Lung (tissue), 12 donors: ENCODE data around the gene KRTAP4-2. TPM values are rescaled to one million over a fixed set of nuclear protein-coding genes. Genes with fewer than 3 reads are reported as not detected.

Source experiments
- ATAC-seq: fragments of 200-7000 bp; cut with Tn5 transposase; one replicate; pipeline ENCODE4 v1.9.1; 2020; ENCODE audit warnings: moderate number of reproducible peaks; ENCODE audit not compliant: insufficient read depth, low FRiP score
- DNase-seq, 3 donors: peaks; one replicate each; pipeline ENCODE4 v3.0.0-alpha.2; 2013 to 2017
- H3K27ac ChIP-seq, 2 donors: one replicate each; pipeline ENCODE4 v1.5.1; 2013; ENCODE audit warnings: mild to moderate bottlenecking in 2 of 2, moderate library complexity in 2 of 2, control low read depth in 1 of 2, inconsistent platforms in 1 of 2, low read depth in 1 of 2, low read length in 1 of 2
- H3K27me3 ChIP-seq, 3 donors: one replicate each; pipeline ENCODE4 v1.5.1; 2013; ENCODE audit warnings: low read length in 2 of 3; ENCODE audit not compliant: control insufficient read depth in 3 of 3, insufficient read depth in 3 of 3
- H3K36me3 ChIP-seq, 4 donors: one replicate each; pipeline ENCODE4 v1.5.1; 2013; ENCODE audit warnings: low read length in 4 of 4, mild to moderate bottlenecking in 1 of 4, moderate library complexity in 1 of 4; ENCODE audit not compliant: control insufficient read depth in 4 of 4, insufficient read depth in 4 of 4
- H3K4me1 ChIP-seq, 5 donors: one replicate each; pipeline ENCODE4 v1.5.1; 2013; ENCODE audit warnings: low read length in 5 of 5, mild to moderate bottlenecking in 2 of 5, moderate library complexity in 1 of 5; ENCODE audit not compliant: control insufficient read depth in 5 of 5, insufficient read depth in 5 of 5
- H3K4me3 ChIP-seq: one replicate; pipeline ENCODE4 v1.5.1; 2013; ENCODE audit warnings: mild to moderate bottlenecking, control low read depth, moderate library complexity
- H3K9ac ChIP-seq, 2 donors: one replicate each; pipeline ENCODE4 v1.5.1; 2013; ENCODE audit warnings: low read length in 2 of 2, control low read depth in 1 of 2; ENCODE audit not compliant: insufficient read depth in 1 of 2
- H3K9me3 ChIP-seq, 4 donors: one replicate each; pipeline ENCODE4 v1.5.1; 2013; ENCODE audit warnings: low read length in 3 of 4, mild to moderate bottlenecking in 1 of 4, moderate library complexity in 1 of 4; ENCODE audit not compliant: control insufficient read depth in 4 of 4, insufficient read depth in 3 of 4
- WGBS, 2 donors: extraction: QIAGEN DNeasy Blood & Tissue Kit; methylation state at CpG; one replicate each; pipeline ENCODE4 v1.1.7; 2013; 5-methylcytosine and 5-hydroxymethylcytosine counted together
- polyA plus RNA-seq, 2 donors: library from polyadenylated mRNA; stranded (reverse); fragments of 200-250 nt; gene quantifications; one replicate each; pipeline ENCODE4 v1.2.1, GENCODE V29; 2013
- total RNA-seq, 2 donors: library from RNA; depleted of rRNA in 1 of 2; stranded (reverse); fragments of >200 nt in 1 of 2; gene quantifications; one replicate each; pipeline ENCODE4 v1.2.1, GENCODE V29; 2014 to 2021
- TF ChIP-seq, protein P1 (sequence below): IDR thresholded peaks from 2 replicates; pipeline ENCODE4 v1.5.1; 2012; ENCODE audit warnings: mild to moderate bottlenecking; ENCODE audit errors: control extremely low read depth, extremely low read depth
- donor health status: control.
- donor health status: control.
- donor health status: Bipolar disorder and iron deficiency.
- donor health status: healthy.
- donor health status: DM: yes; HTN: yes; CAD: no.

The KRTAP4-2 gene
- total and polyA plus RNA-seq, 4 donors, result not detected

DNA sequence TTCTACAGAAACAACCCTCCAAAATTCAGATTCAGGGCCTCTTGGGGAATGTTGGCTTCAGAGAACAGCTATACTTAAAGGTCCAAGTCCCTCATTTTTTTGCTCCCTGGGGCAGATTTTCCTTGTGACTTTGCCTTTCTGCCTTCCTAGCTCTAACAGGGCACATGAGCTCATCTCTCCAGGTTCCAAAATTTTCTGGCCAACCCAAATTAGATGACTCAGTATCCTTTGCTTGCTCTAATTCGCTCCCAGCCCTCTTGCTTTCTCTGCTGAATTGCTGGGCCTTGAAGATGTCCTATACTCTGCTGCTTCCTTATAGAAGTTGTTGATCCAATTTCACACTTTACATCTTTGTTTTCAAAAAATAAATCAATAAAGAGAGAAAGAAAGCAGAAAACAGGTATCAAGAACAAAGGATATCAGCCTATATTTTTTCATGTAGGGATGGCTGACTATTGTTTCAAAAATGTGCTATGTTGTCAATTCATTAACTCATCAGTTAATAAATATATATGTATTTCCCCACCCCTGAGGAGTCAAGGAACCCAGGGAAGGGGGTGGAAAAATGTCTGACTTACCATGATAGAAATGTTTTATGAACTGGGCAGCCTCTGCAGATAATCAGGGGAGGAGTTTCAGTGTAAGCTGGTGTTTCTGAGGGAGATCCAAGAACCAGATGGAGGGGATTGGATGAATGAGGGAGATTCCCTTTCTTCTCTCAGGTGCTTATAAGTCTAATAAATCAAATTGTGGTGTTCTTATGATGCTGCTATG is 1.0 kb upstream of the KRTAP4-2 start:
- Histone ChIP-seq H3K9ac (no peak overlapping the region), H3K27me3 (no peaks in the 10 kb centered on the region), H3K27ac (no peak overlapping the region), H3K36me3 (no peaks in the 10 kb centered on the region), H3K4me3 (no peak overlapping the region), H3K4me1 (no peaks in the 10 kb centered on the region), H3K9me3 (peaks cover 0 to 3% (median 0%) of the 10 kb centered on the region in 4 donors)
- TF ChIP-seq, protein P1, sequence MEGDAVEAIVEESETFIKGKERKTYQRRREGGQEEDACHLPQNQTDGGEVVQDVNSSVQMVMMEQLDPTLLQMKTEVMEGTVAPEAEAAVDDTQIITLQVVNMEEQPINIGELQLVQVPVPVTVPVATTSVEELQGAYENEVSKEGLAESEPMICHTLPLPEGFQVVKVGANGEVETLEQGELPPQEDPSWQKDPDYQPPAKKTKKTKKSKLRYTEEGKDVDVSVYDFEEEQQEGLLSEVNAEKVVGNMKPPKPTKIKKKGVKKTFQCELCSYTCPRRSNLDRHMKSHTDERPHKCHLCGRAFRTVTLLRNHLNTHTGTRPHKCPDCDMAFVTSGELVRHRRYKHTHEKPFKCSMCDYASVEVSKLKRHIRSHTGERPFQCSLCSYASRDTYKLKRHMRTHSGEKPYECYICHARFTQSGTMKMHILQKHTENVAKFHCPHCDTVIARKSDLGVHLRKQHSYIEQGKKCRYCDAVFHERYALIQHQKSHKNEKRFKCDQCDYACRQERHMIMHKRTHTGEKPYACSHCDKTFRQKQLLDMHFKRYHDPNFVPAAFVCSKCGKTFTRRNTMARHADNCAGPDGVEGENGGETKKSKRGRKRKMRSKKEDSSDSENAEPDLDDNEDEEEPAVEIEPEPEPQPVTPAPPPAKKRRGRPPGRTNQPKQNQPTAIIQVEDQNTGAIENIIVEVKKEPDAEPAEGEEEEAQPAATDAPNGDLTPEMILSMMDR, result no peak
- DNase-seq (no peak), ATAC-seq (no peak)
- WGBS, 2 donors, result 91 to 97% methylated on average over 1 of the region's 1 CpG

DNA sequence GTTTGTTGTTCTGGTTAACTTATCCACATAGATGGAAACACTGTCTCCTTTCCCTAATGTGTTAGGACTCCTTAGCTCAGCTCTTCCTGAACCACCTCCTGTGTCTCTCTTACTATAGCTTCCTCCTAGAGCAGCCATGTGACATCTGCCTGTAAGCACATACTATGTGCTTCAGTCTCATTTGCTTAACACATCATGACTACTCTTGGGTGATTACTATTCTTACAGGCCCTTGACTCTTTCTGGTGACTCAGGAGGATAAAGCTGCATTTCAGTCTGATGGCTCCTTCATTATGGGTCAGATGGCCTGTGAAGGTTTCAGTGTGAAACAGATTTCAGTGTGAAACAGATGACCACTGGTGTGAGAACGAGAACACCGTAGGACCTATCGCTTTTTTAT is 320 bp upstream of the KRTAP4-2 start:
- Histone ChIP-seq H3K36me3 (no peaks in the 10 kb centered on the region), H3K9ac (no peak overlapping the region), H3K9me3 (peaks cover 0 to 3% (median 0%) of the 10 kb centered on the region in 4 donors), H3K27ac (no peak overlapping the region), H3K27me3 (no peaks in the 10 kb centered on the region), H3K4me3 (no peak overlapping the region), H3K4me1 (no peaks in the 10 kb centered on the region)
- DNase-seq (no peak), ATAC-seq (no peak)
- 93 to 96% methylated on average over 3 of the region's 3 CpGs for WGBS, 2 donors
- TF ChIP-seq, protein P1, result no peak

DNA sequence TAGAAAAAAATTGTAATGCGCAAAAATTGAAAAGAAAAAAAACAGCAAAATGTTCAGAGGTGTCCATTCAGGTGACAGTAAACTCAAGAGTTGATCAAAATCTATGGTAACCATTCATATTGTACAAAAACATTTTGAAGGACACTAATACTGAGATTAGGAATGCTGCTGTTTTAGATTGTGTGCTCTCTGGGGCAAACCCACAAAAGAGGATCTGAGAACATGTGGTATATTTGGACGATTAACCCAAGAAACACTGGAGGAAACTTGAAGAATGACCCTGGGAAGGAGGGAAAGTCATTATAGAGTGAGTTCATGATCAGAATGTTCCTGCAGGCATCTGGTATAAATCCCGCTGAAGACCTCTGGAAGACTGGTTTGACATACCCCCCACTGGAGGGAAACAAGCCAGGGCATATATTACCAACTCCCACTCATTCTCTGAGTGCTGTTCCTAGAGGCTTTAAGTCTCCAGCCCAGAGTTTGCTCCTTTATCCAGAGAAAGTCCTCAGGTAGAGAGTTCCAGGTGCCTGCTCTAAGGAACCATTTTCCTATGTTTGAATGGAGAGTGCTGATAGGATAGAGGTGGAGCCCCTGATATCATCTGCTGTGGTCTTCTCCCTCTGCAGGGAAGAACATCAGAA is 1.2 kb downstream of the KRTAP4-2 start:
- no peak overlapping the region for H3K9ac ChIP-seq
- no peak overlapping the region for H3K4me3 ChIP-seq
- H3K9me3 ChIP-seq, result peaks cover 0 to 5% (median 0%) of the 10 kb centered on the region in 4 donors
- 79 to 87% methylated on average over 3 of the region's 3 CpGs for WGBS, 2 donors
- H3K4me1 ChIP-seq, result no peaks in the 10 kb centered on the region
- H3K27me3 ChIP-seq, result no peaks in the 10 kb centered on the region
- H3K27ac ChIP-seq, result no peak overlapping the region
- TF ChIP-seq, protein P1, result no peak
- ATAC-seq, result no peak
- no peak for DNase-seq
- H3K36me3 ChIP-seq, result no peaks in the 10 kb centered on the region
